ENCODE measurements around the gene CLRN3.

Gene CLRN3

DNA sequence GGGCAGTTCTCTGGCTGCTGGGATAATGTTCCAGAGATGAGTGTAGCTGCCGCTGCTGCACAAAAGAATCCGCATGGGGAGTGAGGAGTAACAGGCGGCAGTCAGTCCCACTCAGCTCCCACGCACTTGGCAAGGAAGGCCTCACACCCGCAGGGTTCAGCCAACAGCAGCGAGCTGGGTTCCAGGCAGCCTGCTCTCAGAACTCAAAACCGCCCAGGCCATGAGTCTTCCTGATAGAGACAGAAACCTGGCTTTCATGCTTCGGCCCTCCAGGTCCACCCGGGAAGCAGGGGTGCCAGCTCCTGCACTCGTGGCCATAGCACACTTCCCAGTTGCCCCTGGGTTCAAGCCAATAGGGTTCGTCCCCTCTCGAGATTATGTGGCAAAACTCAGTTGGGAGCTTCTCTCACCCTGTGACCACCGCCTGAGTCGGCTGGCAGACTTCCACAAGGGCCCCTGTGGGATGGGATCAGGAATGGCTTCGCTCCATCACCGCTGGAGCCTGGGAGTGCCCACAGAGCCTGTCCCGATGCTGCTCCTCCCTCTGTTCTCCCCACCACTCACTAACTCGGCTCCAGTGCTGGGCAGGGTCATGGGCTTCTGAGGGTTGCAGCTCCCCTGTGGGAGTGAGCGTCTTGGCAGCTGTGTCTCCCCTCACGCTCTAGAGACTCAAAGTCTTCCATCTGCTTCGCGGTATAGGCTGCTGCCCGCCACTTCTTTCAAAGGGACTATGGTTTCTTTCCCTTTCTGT, 20.6 kb downstream of the CLRN3 start:
- no peak for DNase-seq (ENCODE audit: low read depth)
- H3K4me3 ChIP-seq (ENCODE audit: low read depth, low read length): no peak overlapping the region
- no peak for TF ChIP-seq CTCF (IDR thresholded peaks at IDR 0.05; ENCODE audit: insufficient read depth, low read depth, low read length, missing control alignments)

GRCh38 chr10:127871631-127872010, 21.1 kb downstream of the CLRN3 start:
- no peak for TF ChIP-seq CTCF (IDR thresholded peaks at IDR 0.05; ENCODE audit: insufficient read depth, low read depth, low read length, missing control alignments)
- DNase-seq (ENCODE audit: low read depth): no peak

DNA sequence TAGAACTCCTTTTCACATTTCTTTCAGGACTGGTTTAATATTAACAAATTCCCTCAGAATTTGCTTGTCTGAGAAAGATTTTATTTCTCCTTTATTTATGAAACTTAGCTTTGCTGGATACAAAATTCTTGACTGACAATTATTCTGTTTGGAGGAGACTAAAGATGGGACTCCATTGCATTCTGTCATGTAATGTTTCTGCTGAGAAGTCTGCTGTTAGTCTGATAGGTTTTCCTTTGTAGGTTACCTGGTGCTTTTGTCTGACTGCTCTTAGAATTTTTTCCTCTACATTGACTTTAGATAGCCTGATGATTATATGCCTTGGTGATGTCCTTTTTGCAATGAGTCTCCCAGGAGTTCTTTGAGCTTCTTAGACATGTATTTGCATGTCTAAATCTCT, 23.4 kb downstream of the CLRN3 start:
- TF ChIP-seq CTCF (IDR thresholded peaks at IDR 0.05; ENCODE audit: insufficient read depth, low read depth, low read length, missing control alignments): no peak
- no peak overlapping the region for H3K4me3 ChIP-seq (ENCODE audit: low read depth, low read length)
- no peak for DNase-seq (ENCODE audit: low read depth)

More at GRCh38 chr10:127871631-127872010, 21.1 kb downstream of the CLRN3 start:
- H3K4me3 ChIP-seq (ENCODE audit: low read depth, low read length): no peak overlapping the region

- no peak overlapping the region for H3K4me3 ChIP-seq (ENCODE audit: low read depth, low read length)
- TF ChIP-seq CTCF (IDR thresholded peaks at IDR 0.05; ENCODE audit: insufficient read depth, low read depth, low read length, missing control alignments): no peak
- DNase-seq (ENCODE audit: low read depth): no peak
Observed at GRCh38 chr10:127867805-127868204, 24.9 kb downstream of the CLRN3 start.

DNA sequence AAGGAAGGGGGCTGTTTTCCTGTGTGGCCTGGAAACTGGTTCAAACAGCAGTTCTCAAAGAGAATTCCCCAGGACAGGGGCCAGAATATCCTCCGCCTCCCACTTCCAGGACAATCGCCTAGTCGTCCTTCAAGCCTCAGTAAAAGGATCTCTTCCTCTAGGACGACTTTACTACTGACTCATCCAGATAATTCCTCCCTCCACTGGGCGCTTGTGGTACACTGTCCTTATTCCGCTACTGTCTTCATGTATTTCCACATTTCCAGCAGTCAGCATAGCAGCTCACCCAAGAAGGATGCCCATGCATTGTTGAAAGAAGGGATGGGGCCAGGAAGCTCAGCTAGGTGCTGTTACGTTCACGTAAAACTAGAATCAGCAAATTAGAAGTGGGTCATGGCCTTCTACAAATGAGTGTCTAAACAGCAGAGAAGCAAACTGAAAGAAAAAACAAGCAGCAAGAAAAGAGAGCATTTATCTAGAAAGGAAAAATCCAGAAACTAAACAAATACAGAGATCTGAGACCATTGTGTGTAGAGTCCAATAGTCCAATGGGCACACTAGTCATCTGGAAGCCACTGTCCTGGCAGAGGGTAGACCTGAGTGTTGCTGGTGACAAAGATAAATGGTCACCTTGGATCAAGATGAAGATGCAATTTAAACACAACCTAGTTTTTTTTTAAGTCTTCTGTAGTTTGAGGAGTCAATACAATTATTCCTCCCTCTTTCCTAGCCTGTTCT, 26.3 kb downstream of the CLRN3 start:
- no peak for TF ChIP-seq CTCF (IDR thresholded peaks at IDR 0.05; ENCODE audit: insufficient read depth, low read depth, low read length, missing control alignments)
- no peak for DNase-seq (ENCODE audit: low read depth)
- no peak overlapping the region for H3K4me3 ChIP-seq (ENCODE audit: low read depth, low read length)

DNA sequence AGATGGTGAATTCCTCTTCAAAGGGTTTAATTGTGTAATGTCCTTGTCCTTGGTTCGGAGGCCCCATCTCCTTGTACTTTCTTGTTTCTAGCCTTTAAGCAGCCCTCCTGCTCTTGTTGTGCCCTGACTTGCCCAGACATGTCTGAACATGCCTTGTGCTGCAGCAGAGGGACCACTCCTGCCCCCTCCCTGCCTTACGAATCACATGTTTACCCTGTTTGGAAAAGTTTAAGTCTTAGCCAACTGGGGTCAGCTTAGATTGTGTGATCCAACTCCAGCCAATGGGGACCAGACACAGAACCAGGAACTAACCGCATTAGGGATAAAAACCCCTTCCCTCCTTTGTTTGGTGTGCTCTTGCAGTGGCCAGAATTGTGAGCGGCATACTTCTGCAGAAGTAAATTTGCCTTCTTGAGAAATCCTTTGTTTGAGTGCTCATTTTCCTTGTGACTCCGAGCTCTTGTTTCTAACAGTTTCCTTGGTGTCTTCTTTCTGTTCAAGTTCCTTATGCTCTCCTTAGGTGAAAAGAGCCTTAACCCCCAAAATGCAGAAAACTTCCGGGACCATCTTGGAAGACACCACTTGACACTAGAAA, 29.4 kb downstream of the CLRN3 start:
- TF ChIP-seq CTCF (IDR thresholded peaks at IDR 0.05; ENCODE audit: insufficient read depth, low read depth, low read length, missing control alignments): no peak
- no peak for DNase-seq (ENCODE audit: low read depth)
- H3K4me3 ChIP-seq (ENCODE audit: low read depth, low read length): no peak overlapping the region
